ENCODE data around the gene GID8.

Gene GID8

GRCh38 chr20:62938105-62938888 is at the start of gene GID8:
TSS of gene GID8 (plus strand) at chr20:62938147. CDS start at chr20:62941503, 3,356 bp downstream.
- DNase-seq, result peak in 1 of 2 donors; percentile 28

DNA sequence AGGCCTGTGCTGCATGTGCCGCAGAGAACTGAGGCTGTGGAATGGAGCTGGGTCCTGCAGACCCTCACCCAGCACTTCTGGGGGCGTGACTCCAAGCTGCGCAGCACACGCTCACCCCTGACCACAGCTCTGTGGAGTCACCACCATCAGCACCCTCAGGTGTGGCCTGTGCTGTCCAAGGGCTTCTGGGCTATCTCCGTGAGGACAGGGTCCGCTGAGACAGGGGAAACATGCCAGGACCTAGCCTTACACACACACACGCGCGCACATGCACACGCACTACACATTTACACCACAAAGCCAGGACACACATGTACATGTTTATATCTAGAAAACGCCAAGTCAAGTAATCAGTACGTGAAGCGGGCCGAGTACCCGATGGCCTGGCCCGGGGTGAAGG is 49.5 kb upstream of the GID8 start:
- no peak for DNase-seq

GRCh38 chr20:62888910-62889309 is 49.0 kb upstream of the GID8 start:
- DNase-seq, result no peak

- DNase-seq, result no peak
These were observed 48.5 kb upstream of the GID8 start for GRCh38 chr20:62889411-62889810.

DNA sequence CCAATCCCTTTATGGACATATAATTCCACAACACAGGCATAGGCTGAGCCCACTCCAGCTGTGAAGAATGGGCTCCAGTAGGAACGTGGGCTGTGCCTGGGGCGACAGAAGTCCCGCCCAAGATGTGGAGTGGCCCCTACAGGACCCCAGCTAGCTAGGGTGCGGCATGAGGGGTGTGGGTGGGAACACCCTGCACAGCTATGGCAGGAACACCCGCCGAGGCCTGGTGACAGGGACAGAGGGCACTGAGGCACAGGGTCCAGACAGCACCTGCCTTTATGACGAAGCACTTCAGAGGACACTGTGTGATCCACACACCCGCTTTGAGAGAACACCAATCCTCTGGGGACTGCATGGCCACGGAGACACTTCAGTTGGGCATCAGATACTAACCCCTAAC is 48.1 kb upstream of the GID8 start:
- no peak for DNase-seq

GRCh38 chr20:62890444-62890843 is 47.5 kb upstream of the GID8 start:
- DNase-seq, result no peak

DNA sequence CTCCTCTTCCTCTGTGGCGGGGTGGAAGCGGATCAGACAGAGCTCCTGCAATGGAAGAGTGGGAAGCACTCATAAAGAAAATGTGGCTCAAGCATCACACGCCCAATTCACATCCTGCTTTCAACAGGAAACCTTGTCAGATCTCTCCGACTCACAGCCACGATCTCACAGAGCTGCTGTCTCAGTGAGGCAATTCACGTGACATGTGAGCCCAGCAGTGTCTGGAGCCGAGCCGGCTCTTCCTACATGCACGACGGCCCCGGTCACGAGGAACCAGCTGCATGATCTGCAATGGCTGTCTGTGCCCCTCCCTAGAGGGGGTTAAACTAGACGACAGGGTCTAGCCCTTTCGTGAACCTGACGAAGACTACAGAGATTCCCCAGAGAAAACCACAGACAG is 46.8 kb upstream of the GID8 start:
- no peak for DNase-seq

- no peak for DNase-seq
These were observed 45.3 kb upstream of the GID8 start for GRCh38 chr20:62892348-62893304.

DNA sequence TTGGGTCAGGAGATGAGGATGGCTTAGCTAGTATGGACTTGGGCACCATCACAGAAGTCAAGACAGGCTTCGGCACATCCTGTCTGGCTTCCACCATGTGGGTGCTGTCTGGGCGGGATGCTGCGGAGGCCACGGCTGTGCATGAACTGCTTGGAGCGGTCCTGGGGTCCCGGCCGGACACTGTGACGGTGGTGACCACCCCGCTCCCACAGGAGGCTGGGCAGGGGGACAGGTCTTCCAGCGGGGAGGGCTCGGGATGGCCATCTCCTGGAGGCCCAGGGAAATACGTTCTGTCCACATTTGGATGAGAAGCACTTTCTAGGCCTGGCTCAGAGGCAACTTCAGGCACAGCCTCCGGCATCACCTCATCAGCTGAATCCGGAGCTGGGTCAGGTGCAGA is 44.2 kb upstream of the GID8 start:
- no peak for DNase-seq

DNA sequence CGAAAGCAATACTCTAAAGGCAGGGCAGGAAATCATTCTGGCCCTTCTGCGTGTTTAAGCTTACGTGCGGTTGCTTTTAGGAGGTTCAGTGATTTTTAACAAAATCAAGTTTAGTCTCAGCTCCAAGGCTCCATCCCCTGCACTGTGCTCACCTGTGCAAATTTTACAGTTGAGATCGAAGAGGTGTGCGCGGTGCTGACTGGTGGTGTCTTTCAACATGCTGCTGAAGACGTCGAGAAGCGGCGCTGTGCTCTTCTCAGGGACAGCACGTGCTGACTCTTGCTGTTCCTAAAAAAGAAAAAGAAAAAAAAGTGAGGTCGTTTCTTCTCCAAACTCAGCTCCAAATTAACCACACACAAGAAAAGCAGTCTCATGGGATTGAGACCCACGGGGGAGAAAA is 43.7 kb upstream of the GID8 start:
- DNase-seq, result no peak

DNA sequence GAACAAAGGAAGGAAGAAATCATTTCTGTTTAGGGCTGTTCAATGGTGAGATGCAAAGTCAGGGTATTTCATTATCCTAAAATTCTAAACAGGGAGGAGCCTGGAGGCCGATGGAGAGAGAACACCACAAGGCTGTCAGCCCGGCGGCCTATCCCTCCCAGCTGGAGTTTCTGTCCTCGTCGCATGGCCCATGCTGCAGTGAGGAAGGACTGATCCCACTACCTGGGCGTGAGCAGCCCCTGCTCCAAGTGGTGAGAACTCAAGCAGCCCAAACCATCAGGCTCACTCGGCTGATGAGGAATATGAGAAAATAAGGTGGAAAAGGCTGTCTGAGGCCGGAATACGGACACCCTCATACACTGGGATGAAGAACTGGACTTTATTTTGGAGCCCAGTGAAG is 42.4 kb upstream of the GID8 start:
- DNase-seq, result no peak

- no peak for DNase-seq
These were observed 41.4 kb upstream of the GID8 start for GRCh38 chr20:62896526-62896925.

- no peak for DNase-seq
These were observed 40.3 kb upstream of the GID8 start for GRCh38 chr20:62897666-62898065.

GRCh38 chr20:62898093-62898964 is 39.6 kb upstream of the GID8 start:
- DNase-seq, result no peak

DNA sequence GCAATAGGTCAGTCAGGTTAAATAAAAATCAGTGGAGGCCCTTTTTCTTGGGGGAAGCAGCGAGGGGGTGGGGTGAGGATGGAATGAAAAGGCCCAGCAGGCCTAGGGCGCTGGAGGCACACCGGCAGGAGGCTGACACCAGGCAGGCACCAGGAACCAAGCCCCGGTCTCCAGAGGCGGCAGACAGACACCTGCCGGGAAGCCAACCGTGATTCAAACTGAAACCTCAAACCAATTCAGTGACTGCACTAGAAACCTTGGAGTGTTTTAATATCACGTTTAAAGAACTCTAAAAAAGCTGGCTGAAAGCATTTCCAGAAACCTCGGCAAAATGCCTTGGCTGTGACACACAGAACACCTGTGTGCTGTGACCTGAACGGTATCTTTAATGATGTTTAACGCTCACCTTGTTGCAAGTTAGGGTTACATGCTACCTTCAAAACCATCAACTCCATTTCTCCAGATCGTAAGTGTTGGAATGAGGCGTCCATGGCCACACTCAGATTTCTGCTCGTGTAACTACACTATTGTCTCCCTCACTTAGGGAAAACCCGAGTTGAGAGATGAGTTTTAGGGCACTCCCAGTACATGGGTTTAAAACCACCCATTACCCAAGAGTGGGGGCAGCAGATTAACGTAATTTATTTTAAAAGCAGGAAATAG is 38.8 kb upstream of the GID8 start:
- DNase-seq, result no peak

GRCh38 chr20:62899633-62900051 is 38.3 kb upstream of the GID8 start:
- no peak for DNase-seq

- peak; percentile 63 to 71 for DNase-seq
These were observed 37.8 kb upstream of the GID8 start for GRCh38 chr20:62900052-62900691.

DNA sequence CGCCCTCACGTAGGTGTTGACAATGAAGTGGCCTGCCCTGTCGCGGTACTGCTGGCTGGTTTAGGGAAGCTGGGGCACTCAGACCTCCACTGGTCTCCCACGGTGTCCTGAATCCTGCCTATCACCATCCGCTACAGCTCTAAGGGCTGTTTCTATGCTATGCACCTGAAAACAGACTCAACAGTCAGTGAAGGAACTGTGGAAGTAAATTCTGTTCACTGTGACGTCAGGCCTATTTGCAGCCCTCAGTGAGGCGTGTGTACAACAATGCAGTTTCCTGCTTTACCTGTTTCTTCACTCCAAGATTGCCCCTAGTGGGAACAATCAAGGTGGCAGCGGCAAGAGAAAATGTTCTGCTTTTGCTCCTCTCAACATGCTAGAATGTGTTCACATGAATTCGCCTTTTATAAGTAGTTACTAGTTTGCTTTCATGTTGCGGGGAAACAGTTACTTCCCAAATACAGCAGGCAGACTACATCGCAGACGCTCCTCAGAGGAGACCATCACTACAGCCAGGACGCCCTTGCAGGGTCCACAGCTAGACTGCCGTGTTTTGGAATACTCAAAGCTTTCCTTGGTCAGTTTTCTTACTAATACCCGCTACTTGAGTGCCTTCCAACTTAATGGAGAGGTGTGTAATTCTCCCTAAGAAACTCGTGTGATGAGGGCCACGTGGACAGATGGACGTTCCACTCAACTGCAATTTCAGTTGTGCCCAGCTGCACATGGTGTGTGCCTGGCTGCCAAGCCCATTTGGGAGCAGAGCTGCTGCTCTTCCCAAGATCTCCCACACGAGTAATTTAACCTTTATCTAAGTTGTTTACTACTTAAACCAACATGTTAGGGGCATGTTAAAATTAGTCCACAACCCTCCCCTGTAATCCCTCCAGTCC is 37.0 kb upstream of the GID8 start:
- DNase-seq, result no peak

GRCh38 chr20:62901891-62902290 is 36.1 kb upstream of the GID8 start:
- DNase-seq, result no peak

DNA sequence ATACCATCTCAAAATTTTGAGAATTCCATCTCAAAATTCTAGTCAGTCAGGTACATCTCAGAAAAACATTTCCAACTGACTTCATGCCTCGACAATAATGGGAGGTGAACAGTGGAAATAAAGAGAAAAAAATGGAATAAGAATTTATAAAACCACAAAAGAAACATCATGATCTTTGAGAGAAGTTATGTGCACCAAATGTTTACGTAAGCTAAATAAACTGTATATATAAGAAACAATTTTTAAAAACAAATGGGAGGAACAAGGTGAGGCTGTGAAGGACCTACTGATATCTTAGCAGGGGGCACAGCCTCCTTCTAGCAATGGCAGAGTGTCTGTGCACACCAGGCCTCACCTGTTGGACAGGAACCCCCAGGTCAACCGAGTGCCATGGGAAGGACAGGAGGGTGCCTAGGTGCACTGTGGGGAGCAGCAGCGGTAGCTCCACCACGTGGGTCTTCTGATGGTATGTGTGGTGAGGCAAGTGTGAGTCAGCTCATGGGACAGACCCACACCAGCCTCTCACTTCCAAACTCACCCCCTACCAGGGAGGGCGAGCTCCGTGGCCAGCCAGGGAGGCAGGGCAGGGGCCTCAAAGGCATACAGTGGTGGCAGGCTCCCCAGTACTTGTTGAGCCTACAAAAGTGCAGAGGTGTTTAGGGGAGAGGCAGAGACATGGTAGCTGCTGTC is 34.9 kb upstream of the GID8 start:
- DNase-seq, result no peak

Data from hippocampal formation (tissue), 2 donors.